OCI-LY3 (cell line): ENCODE results near the gene ATG10.

ENCODE experiments used
- EZH2phosphoT487 ChIP-seq: fragments of 200-600 bp; shearing (Covaris generic); IDR thresholded peaks from 2 replicates; pipeline ENCODE4 v1.6.1; 2018; ENCODE audit warnings: antibody characterized with exemption, mixed run types, low read depth
- TF ChIP-seq, protein P1 (sequence below): fragments of 200-600, 300-600 bp; sonication (generic); IDR thresholded peaks from 2 replicates; pipeline ENCODE4 v1.5.1; 2014; ENCODE audit warnings: antibody characterized with exemption, low read length, low read depth

DNA sequence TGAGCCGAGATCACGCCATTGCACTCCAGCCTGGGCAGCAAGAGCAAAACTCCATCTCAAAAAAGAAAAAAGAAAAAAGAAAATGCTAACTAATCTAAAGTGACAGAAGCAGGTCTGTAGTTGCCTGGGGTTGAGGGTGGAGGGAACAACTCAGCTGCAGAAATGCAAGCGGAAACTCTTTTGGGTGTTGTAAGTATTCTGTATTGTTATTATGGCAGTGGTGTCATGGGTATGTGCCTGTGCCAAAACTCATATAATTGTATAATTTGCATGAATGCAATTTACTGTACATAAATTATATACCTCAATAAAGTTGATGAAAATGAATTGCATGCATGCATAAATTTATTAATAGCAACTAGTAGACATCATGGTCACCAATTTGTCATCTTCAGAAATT is 329.4 kb downstream of the ATG10 start:
- TF ChIP-seq, protein P1, sequence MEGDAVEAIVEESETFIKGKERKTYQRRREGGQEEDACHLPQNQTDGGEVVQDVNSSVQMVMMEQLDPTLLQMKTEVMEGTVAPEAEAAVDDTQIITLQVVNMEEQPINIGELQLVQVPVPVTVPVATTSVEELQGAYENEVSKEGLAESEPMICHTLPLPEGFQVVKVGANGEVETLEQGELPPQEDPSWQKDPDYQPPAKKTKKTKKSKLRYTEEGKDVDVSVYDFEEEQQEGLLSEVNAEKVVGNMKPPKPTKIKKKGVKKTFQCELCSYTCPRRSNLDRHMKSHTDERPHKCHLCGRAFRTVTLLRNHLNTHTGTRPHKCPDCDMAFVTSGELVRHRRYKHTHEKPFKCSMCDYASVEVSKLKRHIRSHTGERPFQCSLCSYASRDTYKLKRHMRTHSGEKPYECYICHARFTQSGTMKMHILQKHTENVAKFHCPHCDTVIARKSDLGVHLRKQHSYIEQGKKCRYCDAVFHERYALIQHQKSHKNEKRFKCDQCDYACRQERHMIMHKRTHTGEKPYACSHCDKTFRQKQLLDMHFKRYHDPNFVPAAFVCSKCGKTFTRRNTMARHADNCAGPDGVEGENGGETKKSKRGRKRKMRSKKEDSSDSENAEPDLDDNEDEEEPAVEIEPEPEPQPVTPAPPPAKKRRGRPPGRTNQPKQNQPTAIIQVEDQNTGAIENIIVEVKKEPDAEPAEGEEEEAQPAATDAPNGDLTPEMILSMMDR = no peak
- no peak for TF ChIP-seq EZH2phosphoT487
